ENCODE measurements around the gene THSD4. TPM values are rescaled to one million over a fixed set of nuclear protein-coding genes. Genes with fewer than 3 reads are reported as not detected.

The THSD4 gene
- total and polyA plus RNA-seq, 9 of the 15 experiments (the other 6 are each of a cell fraction or from before 2014, with no cell fraction given): 0.04 TPM; not detected in 5

DNA sequence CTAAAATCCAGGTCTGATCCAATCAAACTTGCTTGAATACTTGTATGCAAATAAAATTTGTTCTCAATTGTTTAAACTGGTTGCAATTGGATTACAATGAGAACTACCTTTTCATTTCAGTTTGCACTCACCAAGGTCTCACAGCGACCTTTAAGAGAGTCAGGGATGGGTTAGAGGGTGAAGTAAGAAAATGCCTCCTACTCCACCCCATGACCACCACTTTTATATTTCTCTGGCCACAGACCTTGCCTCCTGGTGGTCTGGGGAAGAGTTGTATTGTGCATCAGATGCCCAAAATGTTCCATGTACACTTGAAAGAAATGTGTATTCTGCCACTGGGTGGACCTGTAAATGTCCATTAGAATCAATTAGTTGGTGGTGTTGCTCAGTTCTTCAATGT is 16.4 kb upstream of the THSD4 start (continued):
- TF ChIP-seq, protein P1, sequence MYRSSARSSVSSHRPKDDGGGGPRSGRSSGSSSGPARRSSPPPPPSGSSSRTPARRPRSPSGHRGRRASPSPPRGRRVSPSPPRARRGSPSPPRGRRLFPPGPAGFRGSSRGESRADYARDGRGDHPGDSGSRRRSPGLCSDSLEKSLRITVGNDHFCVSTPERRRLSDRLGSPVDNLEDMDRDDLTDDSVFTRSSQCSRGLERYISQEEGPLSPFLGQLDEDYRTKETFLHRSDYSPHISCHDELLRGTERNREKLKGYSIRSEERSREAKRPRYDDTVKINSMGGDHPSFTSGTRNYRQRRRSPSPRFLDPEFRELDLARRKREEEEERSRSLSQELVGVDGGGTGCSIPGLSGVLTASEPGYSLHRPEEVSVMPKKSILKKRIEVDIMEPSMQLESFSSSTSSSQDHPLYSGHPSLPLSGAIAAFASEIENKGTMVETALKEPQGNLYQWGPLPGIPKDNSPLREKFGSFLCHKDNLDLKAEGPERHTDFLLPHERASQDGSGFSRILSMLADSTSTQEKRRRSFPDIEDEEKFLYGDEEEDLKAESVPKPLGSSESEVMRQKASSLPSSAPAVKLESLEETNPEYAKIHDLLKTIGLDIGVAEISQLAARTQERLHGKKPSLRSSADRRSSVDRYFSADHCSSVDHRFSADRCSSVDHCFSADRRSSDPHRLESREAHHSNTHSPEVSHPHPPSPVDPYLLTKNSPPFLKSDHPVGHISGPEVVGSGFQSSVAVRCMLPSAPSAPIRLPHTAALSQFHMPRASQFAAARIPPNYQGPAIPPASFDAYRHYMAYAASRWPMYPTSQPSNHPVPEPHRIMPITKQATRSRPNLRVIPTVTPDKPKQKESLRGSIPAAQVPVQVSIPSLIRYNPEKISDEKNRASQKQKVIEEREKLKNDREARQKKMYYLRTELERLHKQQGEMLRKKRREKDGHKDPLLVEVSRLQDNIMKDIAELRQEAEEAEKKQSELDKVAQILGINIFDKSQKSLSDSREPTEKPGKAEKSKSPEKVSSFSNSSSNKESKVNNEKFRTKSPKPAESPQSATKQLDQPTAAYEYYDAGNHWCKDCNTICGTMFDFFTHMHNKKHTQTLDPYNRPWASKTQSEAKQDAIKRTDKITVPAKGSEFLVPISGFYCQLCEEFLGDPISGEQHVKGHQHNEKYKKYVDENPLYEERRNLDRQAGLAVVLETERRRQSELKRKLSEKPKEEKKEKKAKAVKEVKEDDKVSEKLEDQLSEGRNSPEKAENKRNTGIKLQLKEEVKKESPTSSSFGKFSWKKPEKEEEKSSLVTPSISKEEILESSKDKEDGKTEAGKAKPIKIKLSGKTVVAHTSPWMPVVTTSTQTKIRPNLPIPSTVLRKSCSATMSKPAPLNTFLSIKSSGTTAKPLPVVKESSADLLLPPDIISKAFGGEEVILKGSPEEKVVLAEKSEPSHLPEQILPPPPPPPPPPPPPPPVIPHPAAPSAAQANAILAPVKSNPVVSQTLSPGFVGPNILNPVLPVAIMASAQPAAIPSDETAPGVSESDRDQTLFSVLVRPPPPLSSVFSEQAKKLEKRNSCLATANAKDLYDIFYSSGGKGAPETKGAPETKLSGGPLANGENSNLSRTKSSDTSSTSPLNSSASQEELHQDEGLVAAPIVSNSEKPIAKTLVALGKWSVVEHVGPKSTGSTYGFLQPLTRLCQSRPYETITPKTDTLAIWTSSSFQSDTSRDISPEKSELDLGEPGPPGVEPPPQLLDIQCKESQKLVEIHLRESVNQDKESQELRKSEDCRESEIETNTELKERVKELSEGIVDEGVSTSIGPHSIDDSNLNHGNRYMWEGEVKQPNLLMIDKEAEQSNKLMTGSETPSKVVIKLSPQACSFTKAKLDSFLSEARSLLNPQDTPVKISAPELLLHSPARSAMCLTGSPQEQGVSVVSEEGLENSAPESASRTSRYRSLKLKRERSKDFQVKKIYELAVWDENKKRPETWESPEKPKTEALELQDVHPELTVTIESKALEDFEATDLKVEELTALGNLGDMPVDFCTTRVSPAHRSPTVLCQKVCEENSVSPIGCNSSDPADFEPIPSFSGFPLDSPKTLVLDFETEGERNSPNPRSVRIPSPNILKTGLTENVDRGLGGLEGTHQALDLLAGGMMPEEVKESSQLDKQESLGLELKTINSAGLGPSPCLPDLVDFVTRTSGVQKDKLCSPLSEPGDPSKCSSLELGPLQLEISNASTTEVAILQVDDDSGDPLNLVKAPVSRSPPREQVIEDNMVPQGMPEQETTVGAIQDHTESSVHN (IDR thresholded peaks at IDR 0.05; ENCODE audit: borderline replicate concordance in 1 of 2, low read depth in 1 of 2): no peak
- TF ChIP-seq ZNF431 (CRISPR knock-in tag; IDR thresholded peaks at IDR 0.05) (no peak), CEBPB (tag; IDR thresholded peaks at IDR 0.05) (no peak), ZNF165 (CRISPR knock-in tag; IDR thresholded peaks at IDR 0.05; ENCODE audit: borderline replicate concordance) (no peak), MAFG (tag; conservative IDR thresholded peaks at IDR 0.05) (no peak), PHB2 (IDR thresholded peaks at IDR 0.05; ENCODE audit: low read depth) (no peak)
- TF ChIP-seq, protein P2, sequence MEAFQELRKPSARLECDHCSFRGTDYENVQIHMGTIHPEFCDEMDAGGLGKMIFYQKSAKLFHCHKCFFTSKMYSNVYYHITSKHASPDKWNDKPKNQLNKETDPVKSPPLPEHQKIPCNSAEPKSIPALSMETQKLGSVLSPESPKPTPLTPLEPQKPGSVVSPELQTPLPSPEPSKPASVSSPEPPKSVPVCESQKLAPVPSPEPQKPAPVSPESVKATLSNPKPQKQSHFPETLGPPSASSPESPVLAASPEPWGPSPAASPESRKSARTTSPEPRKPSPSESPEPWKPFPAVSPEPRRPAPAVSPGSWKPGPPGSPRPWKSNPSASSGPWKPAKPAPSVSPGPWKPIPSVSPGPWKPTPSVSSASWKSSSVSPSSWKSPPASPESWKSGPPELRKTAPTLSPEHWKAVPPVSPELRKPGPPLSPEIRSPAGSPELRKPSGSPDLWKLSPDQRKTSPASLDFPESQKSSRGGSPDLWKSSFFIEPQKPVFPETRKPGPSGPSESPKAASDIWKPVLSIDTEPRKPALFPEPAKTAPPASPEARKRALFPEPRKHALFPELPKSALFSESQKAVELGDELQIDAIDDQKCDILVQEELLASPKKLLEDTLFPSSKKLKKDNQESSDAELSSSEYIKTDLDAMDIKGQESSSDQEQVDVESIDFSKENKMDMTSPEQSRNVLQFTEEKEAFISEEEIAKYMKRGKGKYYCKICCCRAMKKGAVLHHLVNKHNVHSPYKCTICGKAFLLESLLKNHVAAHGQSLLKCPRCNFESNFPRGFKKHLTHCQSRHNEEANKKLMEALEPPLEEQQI (IDR thresholded peaks at IDR 0.05): no peak
- TF ChIP-seq, protein P3, sequence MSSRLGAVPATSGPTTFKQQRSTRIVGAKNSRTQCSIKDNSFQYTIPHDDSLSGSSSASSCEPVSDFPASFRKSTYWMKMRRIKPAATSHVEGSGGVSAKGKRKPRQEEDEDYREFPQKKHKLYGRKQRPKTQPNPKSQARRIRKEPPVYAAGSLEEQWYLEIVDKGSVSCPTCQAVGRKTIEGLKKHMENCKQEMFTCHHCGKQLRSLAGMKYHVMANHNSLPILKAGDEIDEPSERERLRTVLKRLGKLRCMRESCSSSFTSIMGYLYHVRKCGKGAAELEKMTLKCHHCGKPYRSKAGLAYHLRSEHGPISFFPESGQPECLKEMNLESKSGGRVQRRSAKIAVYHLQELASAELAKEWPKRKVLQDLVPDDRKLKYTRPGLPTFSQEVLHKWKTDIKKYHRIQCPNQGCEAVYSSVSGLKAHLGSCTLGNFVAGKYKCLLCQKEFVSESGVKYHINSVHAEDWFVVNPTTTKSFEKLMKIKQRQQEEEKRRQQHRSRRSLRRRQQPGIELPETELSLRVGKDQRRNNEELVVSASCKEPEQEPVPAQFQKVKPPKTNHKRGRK (tag; IDR thresholded peaks at IDR 0.05): no peak
- TF ChIP-seq, protein P4, sequence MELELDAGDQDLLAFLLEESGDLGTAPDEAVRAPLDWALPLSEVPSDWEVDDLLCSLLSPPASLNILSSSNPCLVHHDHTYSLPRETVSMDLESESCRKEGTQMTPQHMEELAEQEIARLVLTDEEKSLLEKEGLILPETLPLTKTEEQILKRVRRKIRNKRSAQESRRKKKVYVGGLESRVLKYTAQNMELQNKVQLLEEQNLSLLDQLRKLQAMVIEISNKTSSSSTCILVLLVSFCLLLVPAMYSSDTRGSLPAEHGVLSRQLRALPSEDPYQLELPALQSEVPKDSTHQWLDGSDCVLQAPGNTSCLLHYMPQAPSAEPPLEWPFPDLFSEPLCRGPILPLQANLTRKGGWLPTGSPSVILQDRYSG (tag; conservative IDR thresholded peaks at IDR 0.05; ENCODE audit: low read depth): no peak
